NCI-H446 treated with DMSO at 0.1 percent for 48 hours (cell line): Measurements from ENCODE around the gene TBX6.

Experiments
- DNase-seq: peaks from one replicate; lab custom pipeline; 2025; lab: John Stamatoyannopoulos, UW

Gene TBX6

DNA sequence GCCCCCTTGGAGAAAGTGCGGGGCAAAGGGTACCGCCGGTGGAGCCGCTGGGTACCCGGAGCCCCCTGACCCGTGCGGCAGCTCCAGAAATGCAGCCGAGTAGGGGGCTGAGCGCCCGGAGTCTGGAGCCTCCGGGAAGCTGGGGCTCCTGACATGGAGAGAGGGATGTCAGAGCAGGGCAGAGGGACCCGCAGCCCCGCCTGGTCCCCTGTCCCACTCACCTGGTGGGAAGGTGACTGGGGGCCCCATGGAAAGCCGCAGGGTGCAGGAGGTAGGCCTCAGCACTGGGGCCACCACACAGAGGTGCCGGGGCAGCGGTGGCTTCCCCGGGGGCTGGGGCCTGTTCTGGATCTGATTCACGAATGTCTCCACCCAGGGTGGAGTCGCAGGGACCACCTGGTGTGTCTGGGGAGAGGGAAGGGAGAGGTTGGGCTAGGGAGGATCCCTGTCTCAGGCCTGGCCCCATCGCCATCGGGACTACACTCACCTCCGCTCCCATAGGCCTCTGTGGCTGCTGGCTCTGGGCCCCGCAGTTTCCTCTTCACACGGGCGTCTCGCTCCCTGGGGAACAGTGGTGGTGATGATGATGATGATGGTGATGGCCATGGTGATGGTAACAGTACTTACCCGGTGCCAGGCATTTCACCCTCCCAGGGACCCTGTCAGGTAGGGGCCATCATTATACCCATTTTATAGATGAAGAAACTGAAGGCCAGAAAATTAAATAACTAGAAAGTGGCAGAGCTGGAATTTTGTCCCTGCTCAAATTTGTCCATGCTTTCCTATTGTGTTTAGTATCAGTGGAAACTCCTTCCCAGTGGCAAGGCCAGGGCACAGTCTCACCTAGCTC is 5.2 kb downstream of the TBX6 start:
- DNase-seq, result no peak

DNA sequence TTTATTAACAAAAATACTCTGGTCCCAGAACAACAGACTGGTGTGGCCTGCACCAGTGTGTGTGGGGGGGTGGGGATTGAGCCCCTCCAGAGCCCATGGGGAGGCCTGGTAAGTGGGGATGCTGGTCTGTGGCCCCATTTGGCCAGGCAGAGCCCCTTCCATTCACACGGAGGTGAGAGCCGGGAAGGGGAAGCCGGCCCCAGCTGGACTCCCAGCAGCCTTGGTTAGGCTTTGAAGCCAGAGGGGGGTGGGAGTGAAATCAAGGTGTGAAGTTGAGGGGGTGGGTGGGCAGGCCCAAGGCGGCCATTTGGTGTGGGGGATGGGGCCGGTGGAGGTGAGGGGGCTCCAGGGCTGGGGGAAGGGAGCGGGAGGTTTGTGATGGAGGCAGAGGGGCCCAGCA is 5.9 kb downstream of the TBX6 start:
- no peak for DNase-seq

DNA sequence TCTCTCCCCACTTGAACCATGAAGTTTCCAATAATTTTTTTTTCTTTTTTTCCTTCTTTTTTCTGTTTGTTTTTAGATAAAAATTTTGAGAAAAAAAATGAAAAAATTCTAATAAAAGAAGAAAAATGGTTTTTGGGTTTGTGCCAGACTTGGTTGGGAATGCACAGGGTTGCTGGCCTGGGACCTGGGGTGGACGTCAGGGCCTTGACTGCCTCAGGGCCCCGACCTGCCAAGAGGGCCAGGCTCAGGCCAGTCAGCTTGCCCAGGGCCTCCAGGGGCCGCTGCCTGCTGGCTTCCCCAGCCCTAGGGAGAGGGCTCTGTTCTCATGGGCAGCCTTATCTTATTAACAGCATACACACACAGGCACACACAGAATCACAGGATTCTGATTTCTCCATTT is 6.5 kb downstream of the TBX6 start:
- no peak for DNase-seq

DNA sequence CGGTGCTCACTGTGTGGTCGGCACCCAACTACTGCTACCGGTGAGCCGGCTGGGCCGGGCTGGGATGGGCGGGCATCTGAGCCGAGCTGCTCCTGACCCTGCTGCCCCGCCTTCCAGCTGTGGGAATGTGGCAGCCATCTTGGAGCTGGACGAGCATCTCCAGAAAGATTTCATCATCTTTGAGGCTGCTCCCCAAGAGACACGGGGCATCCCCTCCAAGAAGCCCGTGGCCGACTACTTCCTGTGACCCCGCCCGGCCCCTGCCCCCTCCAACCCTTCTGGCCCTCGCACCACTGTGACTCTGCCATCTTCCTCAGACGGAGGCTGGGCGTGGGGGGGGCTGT is 6.9 kb downstream of the TBX6 start:
- no peak for DNase-seq

DNA sequence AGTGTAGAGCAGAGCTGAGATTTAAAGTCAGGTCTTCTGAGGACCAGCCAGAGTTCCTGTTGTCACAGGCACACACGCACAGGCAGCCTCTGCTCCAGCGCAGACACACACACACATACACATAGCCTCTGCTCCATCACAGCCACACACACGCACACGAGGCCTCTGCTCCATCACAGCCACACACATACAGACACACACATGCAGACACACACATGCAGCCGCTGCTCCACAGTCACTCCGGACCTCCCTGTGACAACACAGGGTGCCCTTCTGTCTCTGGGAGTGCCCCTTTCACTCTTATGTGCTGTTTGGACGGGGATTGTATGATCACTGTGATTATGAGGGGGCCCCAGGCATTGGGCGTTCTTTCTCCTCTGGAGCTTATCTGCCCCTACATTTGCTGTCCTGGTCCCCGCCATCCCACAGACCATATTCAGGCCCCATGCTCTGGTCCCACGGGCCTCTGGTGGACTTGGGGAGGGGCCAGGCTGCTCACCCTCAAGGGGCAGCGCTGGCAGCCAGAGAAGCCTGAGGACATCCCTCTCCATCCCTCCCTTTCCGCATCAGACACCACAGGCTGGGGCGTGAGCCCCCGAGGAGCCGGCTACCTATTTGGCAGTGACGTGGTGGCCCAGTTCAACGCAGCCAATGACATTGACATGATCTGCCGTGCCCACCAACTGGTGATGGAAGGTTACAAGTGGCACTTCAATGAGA is 7.5 kb downstream of the TBX6 start:
- DNase-seq, result no peak

DNA sequence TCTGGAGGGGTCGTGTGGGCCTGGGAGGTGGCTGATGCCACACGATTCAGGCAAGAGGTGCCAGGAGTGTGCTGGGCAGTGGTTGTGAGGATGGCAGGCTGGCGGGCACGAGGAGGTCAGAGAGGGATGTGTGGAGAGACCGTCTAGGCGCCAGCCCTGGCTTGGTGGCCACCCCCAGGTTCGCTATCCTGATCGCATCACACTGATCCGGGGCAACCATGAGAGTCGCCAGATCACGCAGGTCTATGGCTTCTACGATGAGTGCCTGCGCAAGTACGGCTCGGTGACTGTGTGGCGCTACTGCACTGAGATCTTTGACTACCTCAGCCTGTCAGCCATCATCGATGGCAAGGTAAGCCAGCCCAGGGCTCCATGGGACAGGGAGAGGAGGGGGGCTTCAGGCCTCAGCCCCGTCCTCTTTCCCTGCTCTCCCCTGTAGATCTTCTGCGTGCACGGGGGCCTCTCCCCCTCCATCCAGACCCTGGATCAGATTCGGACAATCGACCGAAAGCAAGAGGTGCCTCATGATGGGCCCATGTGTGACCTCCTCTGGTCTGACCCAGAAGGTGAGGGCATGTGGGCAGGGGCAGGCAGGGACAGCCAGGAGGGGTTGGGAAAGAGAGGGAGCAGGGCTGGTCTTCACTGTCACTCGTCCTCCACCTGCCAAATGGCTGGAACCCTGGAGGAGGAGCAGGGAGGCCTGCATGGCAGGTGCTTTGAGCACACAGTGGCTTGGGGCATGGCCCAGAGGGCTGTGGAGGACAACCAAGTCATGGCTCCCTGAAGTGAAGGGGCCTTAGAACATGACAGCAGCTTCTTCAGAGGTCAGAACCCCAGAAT is 8.3 kb downstream of the TBX6 start:
- no peak for DNase-seq

DNA sequence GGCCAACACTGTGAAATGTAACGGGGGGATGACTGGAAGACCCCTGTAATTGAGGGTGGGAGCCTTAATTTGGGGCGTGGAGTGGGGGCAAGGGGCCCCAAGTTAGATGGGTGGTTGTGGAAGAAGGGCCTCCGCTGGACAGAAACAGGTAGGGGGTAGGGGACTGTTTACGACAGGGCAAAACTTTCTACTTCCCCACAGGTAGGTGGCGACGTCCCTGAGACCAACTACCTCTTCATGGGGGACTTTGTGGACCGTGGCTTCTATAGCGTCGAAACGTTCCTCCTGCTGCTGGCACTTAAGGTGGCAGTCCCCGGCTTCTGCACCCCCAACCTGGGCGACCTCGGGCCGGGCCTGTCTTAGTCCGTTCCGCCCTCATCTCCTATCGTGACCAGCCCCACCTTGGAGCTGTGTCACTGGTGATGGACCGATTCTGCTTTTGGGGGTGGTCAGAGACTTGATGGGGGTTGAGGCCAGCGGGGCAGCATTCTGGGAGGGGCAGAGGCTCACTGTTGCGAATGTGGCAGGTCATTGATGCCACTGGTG is 9.1 kb downstream of the TBX6 start:
- no peak for DNase-seq

DNA sequence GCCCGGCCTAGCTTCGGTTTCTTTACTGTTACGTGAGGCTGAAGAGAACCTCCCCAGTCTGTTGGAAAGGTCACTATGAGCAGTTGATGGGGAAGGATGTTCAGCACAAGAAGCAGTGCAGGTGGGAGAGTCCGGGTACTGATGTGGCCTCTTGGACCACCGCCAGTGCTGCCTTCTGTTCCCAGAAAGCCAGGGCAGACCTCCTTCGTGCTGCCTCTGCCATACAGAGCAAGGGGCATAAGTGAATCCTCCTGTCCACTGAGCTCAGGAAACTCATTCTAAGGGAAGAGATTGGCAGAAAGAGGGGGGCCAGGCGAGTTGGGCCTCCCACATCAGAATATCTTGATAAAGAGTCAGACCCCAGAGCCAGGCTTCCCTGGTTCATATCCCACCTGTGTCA is 12.2 kb downstream of the TBX6 start:
- no peak for DNase-seq

DNA sequence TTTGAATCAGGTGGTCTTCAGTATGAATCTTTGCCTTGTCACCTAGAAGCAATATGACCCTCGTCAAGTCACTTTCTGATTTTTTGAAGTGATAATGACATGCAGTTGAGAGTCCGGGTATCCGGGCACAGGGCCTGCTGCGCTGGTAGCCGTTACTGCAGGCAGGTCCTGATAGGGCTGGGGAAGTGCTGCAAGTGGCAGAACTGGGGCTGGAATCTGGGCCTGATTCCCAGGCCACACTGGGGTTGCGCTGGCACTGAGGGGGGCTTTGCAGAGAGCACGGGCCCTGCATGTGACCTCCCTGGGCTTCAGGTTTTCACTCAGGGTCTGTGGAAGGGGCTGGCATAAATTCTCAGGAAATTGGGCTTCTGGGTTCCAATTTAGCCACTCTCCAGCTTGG is 13.0 kb downstream of the TBX6 start:
- DNase-seq, result no peak

DNA sequence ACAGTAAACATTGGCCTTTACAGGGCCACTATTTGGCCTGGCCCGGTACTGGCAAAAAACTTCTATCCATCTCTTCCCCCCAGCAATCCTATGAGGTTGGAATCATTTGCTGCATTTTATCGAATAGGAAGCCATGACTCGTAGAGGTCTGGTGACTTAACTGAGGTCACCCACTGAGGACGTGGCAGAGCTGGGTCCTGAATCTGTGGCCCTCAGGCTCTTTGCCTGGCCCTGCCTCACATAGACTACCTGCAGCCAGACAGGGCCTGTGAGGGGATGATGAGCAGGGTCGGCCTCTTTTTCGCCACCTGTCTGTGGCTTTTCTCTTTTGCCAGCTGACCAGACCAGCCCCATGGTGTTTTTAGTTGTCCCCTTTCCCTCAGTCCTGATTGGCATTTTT is 14.1 kb downstream of the TBX6 start:
- DNase-seq, result no peak

DNA sequence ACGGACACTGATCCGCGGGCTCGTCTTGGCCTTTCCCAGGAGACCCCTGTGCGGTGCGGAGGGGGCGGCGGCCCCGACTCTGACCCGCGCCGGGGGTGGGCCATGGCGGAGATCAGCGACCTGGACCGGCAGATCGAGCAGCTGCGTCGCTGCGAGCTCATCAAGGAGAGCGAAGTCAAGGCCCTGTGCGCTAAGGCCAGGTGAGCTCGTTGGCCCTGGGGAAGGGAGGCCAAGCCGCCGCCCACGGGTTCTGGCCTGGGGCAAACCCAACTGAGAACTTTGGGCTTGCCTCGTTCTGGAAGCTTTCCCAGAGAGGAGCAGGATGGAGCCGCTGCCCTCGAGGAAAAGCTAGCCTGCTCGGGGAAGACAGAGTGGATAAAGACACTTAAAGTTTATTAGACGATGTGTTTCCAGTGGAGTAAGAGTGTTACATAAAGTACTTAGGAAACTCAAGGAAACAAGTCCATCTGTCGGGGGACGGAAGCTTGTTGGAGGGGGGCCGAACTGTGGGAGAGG is 15.4 kb downstream of the TBX6 start:
- DNase-seq, result no peak

DNA sequence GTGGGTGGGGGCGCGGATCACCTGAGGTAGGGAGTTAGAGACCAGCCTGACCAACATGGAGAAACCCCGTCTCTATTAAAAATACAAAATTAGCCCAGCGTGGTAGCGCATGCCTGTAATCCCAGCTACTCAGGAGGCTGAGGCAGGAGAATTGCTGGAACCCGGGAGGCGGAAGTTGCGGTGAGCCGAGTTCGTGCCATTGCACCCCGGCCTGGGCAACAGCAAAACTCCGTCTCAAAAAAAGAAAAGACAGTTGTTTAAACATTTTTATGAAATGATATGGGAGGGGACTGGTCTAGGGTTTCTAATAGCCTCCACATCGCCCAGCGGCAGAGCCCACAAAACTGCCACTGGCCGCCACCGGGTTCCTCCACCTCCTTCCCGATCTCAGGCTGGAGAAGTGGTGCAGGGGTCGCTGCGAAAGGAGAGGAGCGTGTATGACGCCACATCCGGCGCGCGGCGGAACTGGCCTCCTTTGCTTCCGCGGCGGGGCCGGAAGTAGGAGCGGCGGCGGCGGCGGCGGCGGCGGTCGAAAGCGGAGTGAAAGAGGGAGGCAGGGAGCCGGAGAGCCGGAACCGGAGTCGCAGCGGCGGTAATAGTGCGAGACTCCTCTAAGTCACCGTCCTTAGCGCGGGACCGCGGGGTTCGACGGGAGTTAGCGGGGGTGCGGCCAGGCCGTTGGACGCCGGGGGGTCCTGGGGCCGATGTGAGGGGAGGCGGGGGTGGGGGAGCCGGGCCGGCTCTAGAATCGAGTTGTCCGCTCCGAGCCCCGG is 16.0 kb downstream of the TBX6 start, which contains the start of gene PPP4C:
PPP4C (plus strand) TSS at position 492 of the 773 bp plus-strand sequence. CDS start 384 bp downstream, outside the sequence.
- DNase-seq, result peak; percentile 50

DNA sequence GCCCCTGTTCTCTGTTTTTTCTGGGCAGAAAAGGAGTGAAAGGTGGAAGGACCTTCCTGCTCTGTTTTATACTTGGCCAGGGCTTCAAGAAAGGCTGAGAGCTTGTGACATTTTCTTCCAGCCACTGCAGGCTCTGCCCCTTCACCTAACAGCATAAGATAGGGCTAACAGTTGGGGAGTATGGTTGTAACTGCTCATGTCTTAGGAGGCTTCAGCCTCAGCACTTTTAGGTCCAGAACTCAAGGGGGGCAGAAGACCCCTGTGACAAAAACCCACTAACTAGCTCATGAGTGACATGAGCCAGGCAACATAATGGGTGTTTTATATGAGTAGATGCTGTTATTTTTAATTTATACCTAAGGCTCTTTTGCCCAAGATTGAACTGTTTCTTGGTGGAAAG is 21.2 kb downstream of the TBX6 start:
- no peak for DNase-seq

DNA sequence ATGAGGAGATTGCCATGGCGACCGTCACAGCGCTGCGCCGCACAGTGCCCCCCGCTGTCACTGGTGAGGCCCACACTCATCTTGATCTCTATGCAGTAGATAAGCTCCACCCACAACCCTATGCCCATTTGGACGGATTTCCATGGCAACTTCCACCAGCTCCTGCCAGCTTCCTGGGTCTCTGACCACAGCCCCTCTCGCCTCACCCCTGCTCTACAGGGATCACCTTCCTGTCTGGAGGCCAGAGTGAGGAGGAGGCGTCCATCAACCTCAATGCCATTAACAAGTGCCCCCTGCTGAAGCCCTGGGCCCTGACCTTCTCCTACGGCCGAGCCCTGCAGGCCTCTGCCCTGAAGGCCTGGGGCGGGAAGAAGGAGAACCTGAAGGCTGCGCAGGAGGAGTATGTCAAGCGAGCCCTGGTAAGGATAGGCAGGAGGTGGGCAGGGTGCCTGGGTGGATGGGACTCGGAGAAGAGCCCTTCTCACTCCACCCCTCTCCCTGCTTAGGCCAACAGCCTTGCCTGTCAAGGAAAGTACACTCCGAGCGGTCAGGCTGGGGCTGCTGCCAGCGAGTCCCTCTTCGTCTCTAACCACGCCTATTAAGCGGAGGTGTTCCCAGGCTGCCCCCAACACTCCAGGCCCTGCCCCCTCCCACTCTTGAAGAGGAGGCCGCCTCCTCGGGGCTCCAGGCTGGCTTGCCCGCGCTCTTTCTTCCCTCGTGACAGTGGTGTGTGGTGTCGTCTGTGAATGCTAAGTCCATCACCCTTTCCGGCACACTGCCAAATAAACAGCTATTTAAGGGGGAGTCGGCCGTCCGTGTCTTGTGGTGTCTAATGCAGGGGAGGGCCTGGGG is 21.9 kb downstream of the TBX6 start:
- no peak for DNase-seq

DNA sequence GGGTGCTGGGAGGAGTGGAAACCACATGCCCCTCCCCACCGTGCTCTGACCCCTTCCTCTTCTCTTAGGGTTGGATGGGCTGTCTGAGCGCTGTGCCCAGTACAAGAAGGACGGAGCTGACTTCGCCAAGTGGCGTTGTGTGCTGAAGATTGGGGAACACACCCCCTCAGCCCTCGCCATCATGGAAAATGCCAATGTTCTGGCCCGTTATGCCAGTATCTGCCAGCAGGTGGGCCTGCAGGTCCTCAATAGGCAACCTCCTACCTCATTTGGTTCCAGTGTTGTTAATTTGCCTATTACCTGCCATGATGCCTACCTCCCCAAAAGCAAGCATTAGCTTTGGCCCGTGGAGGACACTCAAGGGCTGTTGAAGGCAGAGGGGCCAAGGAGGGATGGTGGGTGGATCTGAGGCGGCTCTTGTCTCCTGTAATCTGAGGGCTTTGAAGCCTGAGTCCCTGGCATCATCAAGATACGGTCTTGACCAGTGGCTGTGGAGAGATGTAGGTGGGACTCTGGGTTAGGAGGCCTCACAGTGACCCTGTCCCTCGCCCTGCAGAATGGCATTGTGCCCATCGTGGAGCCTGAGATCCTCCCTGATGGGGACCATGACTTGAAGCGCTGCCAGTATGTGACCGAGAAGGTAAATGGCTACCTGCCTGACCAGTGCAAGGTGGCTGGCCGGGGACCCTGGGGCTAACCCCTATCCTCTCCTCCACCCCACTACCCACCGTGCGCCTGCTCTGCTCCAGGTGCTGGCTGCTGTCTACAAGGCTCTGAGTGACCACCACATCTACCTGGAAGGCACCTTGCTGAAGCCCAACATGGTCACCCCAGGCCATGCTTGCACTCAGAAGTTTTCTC is 22.7 kb downstream of the TBX6 start:
- DNase-seq, result no peak

DNA sequence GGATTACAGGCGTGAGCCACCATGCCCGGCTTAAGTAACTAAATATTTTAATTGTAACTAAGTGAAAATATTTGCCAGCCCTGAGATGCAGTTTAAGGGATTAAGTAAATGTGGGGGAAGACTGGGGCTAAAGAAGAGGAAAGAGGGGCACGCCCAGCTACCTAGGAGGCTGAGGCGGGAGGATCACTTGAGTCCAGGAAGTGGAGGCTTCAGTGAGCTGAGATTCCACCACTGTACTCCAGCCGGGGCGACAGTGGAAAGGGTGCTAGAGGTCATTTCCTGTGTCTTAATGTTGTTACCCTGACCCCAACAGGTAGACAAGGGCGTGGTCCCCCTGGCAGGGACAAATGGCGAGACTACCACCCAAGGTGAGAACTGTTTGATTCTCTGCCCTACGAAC is 23.4 kb downstream of the TBX6 start:
- DNase-seq, result no peak

DNA sequence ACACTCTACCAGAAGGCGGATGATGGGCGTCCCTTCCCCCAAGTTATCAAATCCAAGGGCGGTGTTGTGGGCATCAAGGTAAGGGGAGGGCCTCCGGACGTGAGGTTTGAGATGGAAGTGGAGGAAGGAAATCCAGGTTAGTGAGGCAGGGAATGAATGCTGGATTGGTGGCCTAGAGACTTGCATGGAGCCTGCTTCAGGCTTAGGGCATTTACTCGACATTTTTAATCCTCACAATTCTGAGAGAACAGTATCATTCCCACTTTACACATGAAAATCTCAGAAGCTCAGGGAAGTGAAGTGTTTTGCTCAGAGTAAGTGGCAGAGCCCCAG is 24.2 kb downstream of the TBX6 start:
- no peak for DNase-seq

DNA sequence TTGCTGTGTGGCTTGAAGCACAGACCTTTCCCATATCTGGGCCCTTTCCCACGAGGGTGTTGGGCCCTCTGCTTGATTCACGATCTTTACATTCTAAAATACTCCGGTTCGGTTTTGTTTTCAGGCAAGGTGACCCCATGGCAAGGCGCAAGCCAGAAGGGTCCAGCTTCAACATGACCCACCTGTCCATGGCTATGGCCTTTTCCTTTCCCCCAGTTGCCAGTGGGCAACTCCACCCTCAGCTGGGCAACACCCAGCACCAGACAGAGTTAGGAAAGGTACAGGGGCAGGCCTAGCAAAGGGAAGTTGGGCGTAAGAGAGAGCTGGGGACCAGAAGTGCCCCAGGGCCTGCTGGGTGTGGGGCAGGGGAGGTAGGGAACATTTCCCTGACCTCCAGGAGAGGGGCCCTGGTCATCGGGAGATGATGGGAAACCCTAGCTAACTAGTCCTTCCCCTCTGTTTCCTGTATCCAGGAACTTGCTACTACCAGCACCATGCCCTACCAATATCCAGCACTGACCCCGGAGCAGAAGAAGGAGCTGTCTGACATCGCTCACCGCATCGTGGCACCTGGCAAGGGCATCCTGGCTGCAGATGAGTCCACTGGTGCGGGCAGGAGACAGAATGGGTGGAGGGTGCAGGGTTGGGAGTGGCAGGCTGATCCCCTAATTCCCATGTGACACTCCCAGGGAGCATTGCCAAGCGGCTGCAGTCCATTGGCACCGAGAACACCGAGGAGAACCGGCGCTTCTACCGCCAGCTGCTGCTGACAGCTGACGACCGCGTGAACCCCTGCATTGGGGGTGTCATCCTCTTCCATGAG is 24.8 kb downstream of the TBX6 start:
- no peak for DNase-seq
